Body of pancreas (tissue), 4 donors: Measurements from ENCODE around the gene SLC2A4.

Source experiments
- POLR2A ChIP-seq, 3 donors: fragments of 450-650 bp; IDR thresholded peaks; one replicate each; pipeline ENCODE4 v1.6.1; 2016; ENCODE audit warnings: antibody characterized with exemption in 3 of 3, mild to moderate bottlenecking in 2 of 3
- TF ChIP-seq, protein P1 (sequence below), 7 experiments: fragments of 450-650 bp in 4 of 7; fragments of 200-600 bp in 3 of 7; sonication (generic) in 3 of 7; IDR thresholded peaks; one replicate each; pipeline ENCODE4 v1.5.1; 2016 to 2019; ENCODE audit warnings: antibody characterized with exemption in 7 of 7

DNA sequence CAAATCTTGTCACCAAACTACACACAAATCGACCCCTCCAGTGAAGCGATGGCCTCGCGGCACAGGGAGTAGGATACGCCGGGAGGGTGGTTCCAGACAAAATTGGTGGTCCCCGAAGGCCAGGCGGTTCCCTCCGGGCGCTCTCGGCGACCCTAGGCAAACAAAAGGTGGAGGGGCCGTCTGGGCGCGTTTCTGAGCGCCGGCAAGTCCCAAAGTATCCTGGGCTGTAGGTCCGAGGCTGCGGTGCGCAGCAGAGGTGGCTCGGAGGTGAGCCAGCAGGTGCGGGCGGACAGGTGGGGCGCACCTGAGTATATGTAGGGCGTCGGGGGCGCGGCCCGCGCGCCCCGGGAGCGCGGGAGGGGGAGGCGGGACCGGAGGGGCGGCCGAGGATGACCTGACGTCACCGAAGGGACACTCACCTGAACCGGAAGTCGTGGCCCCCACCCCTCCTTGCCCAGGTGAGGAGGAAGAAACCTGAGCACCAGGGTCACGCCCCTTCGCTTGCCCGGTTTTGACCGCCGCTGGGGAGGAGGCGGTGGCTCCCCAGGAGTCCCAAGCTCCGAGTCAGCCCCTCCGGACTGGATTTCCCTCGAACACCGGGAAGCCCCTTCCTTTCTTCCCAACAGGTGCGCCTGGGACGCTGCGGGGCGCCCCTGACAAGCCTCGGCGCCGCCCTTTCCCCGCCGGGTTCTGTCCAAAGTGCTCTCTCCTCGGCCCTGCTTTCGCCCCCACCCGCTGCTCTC lies 19.2 kb upstream of the SLC2A4 start, which contains the start of gene CLDN7:
- TF ChIP-seq, protein P1, sequence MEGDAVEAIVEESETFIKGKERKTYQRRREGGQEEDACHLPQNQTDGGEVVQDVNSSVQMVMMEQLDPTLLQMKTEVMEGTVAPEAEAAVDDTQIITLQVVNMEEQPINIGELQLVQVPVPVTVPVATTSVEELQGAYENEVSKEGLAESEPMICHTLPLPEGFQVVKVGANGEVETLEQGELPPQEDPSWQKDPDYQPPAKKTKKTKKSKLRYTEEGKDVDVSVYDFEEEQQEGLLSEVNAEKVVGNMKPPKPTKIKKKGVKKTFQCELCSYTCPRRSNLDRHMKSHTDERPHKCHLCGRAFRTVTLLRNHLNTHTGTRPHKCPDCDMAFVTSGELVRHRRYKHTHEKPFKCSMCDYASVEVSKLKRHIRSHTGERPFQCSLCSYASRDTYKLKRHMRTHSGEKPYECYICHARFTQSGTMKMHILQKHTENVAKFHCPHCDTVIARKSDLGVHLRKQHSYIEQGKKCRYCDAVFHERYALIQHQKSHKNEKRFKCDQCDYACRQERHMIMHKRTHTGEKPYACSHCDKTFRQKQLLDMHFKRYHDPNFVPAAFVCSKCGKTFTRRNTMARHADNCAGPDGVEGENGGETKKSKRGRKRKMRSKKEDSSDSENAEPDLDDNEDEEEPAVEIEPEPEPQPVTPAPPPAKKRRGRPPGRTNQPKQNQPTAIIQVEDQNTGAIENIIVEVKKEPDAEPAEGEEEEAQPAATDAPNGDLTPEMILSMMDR (IDR thresholded peaks at IDR 0.05): peak in 5 of 7 experiments; percentile 12 to 51 (median 40)
- TF ChIP-seq POLR2A (IDR thresholded peaks at IDR 0.05): peak; percentile 97 to 99 (median 99)
